Measurements from ENCODE around the gene LMTK3. TPM values are rescaled to one million over a fixed set of nuclear protein-coding genes. Genes with fewer than 3 reads are reported as not detected.

The LMTK3 gene
- total RNA-seq, 1 donor from 2014 or later, result 0.13 TPM

GRCh38 chr19:48452289-48453190 lies 59.1 kb downstream of the LMTK3 start:
- DNase-seq (ENCODE audit: low read depth in 2 of 2), result no peak

- no peak for DNase-seq (ENCODE audit: low read depth in 2 of 2)
These were observed 60.0 kb downstream of the LMTK3 start for GRCh38 chr19:48451624-48452023.

- DNase-seq (ENCODE audit: low read depth in 2 of 2), result no peak
These were observed 60.8 kb downstream of the LMTK3 start for GRCh38 chr19:48450863-48451262.

GRCh38 chr19:48450441-48450840 lies 61.2 kb downstream of the LMTK3 start:
- no peak for DNase-seq (ENCODE audit: low read depth in 2 of 2)

- DNase-seq (ENCODE audit: low read depth in 2 of 2), result no peak
These were observed 63.1 kb downstream of the LMTK3 start for GRCh38 chr19:48448563-48448962.

GRCh38 chr19:48446579-48446978 lies 65.1 kb downstream of the LMTK3 start:
- DNase-seq (ENCODE audit: low read depth in 2 of 2), result no peak

GRCh38 chr19:48445606-48446481 lies 65.8 kb downstream of the LMTK3 start, which contains the start of gene GRWD1:
GRWD1 (plus strand) TSS chr19:48445983; CDS start chr19:48446006, 23 bp downstream.
- peak; percentile 97 to 98 for DNase-seq (ENCODE audit: low read depth in 2 of 2)

GRCh38 chr19:48445256-48445605 lies 66.4 kb downstream of the LMTK3 start:
- peak; percentile 93 to 96 for DNase-seq (ENCODE audit: low read depth in 2 of 2)

GRCh38 chr19:48444936-48445200 lies 66.8 kb downstream of the LMTK3 start:
- no peak for DNase-seq (ENCODE audit: low read depth in 2 of 2)

GRCh38 chr19:48444129-48444935 lies 67.3 kb downstream of the LMTK3 start:
- no peak for DNase-seq (ENCODE audit: low read depth in 2 of 2)

- no peak for DNase-seq (ENCODE audit: low read depth in 2 of 2)
These were observed 67.9 kb downstream of the LMTK3 start for GRCh38 chr19:48443731-48444128.

GRCh38 chr19:48443256-48443655 lies 68.4 kb downstream of the LMTK3 start:
- DNase-seq (ENCODE audit: low read depth in 2 of 2), result peak in 1 of 2 donors; percentile 37

GRCh38 chr19:48442116-48443035 lies 69.3 kb downstream of the LMTK3 start:
- no peak for DNase-seq (ENCODE audit: low read depth in 2 of 2)

GRCh38 chr19:48441360-48442050 lies 70.1 kb downstream of the LMTK3 start:
- DNase-seq (ENCODE audit: low read depth in 2 of 2), result no peak

- no peak for DNase-seq (ENCODE audit: low read depth in 2 of 2)
These were observed 75.0 kb downstream of the LMTK3 start for GRCh38 chr19:48436586-48436985.

Other genes with a start within 250 kb of the LMTK3 start
- gene ZNF114, start 241.8 kb downstream of the LMTK3 start, total RNA-seq, result 0.51 and 0.77 TPM in 2 replicates
- 3.3 and 3.4 TPM in 2 replicates for gene EMP3, start 186.3 kb downstream of the LMTK3 start, total RNA-seq
- 1.6 and 1.8 TPM in 2 replicates for gene TMEM143, start 147.9 kb downstream of the LMTK3 start, total RNA-seq
- not detected in 2 replicates for gene SYNGR4, start 147.5 kb downstream of the LMTK3 start, total RNA-seq
- gene KDELR1, start 120.3 kb downstream of the LMTK3 start, total RNA-seq, result 35.6 and 52.8 TPM in 2 replicates
- gene GRIN2D, start 118.2 kb downstream of the LMTK3 start, total RNA-seq, result 0.13 and 0.25 TPM in 2 replicates
- 14.8 and 22.8 TPM in 2 replicates for gene GRWD1, start 65.9 kb downstream of the LMTK3 start, total RNA-seq
- gene KCNJ14, start 56.3 kb downstream of the LMTK3 start, total RNA-seq, result 0.13 TPM in 2 replicates
- 42.0 and 64.6 TPM in 2 replicates for gene CYTH2, start 42.5 kb downstream of the LMTK3 start, total RNA-seq
- gene SULT2B1, start 40.3 kb upstream of the LMTK3 start, total RNA-seq, result 0.13 TPM in 1 of 2 replicates, not detected in the other
- gene SPACA4, start 94.9 kb upstream of the LMTK3 start, total RNA-seq, result not detected in 2 replicates
- 0.25 and 0.26 TPM in 2 replicates for gene FAM83E, start 103.2 kb upstream of the LMTK3 start, total RNA-seq
- 1,899 and 2,423 TPM in 2 replicates for gene RPL18, start 107.3 kb upstream of the LMTK3 start, total RNA-seq
- gene SPHK2, start 107.7 kb upstream of the LMTK3 start, total RNA-seq, result 3.9 and 6.3 TPM in 2 replicates
- 1.4 and 2.8 TPM in 2 replicates for gene DBP, start 125.5 kb upstream of the LMTK3 start, total RNA-seq
- 2.6 and 4.6 TPM in 2 replicates for gene CA11, start 134.4 kb upstream of the LMTK3 start, total RNA-seq
- gene NTN5, start 161.2 kb upstream of the LMTK3 start, total RNA-seq, result under 0.01 TPM in 1 of 2 replicates, not detected in the other
- not detected in 2 replicates for gene FUT2, start 184.1 kb upstream of the LMTK3 start, total RNA-seq
- gene MAMSTR, start 207.9 kb upstream of the LMTK3 start, total RNA-seq, result under 0.01 and 0.13 TPM in 2 replicates
- 59.4 and 82.1 TPM in 2 replicates for gene RASIP1, start 228.8 kb upstream of the LMTK3 start, total RNA-seq
- 0.25 and 0.26 TPM in 2 replicates for gene IZUMO1, start 235.1 kb upstream of the LMTK3 start, total RNA-seq
- gene FUT1, start 240.8 kb upstream of the LMTK3 start, total RNA-seq, result 6.0 and 7.7 TPM in 2 replicates
- gene FGF21, start 243.7 kb upstream of the LMTK3 start, total RNA-seq, result not detected in 2 replicates

Data from dermis microvascular lymphatic vessel endothelial cell (primary cell).